Kidney glomerular epithelial cell (primary cell): Measurements from ENCODE around the gene LEKR1.

Experiments
- DNase-seq: peaks from one replicate; lab custom pipeline; 2025; lab: John Stamatoyannopoulos, UW

The LEKR1 gene

GRCh38 chr3:157059181-157059580 lies 233.0 kb downstream of the LEKR1 start:
- DNase-seq: no peak

- no peak for DNase-seq
Measured at GRCh38 chr3:157059661-157060060, 233.5 kb downstream of the LEKR1 start.

- DNase-seq: no peak
Measured at GRCh38 chr3:157061265-157061664, 235.1 kb downstream of the LEKR1 start.

GRCh38 chr3:157063469-157063868 lies 237.3 kb downstream of the LEKR1 start:
- DNase-seq: no peak

DNA sequence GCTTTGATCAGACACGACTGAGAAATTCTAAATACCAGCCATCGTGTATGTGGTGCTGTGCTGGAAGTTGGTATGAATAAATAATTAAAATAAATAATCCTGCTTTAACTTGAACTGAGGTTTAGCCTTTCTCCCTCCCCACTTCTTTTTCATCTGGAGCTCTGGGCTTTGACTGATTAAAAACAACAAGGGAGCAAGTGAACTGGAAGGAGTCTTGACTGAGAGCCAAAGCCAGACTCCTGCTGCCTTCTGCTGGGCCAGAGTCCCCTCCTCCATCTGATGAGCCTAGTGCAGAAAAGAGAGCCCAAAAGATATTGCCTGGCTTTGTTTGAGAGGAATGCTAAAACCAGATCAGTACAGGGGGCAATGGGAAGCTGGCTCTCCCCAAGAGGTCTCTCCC lies 237.8 kb downstream of the LEKR1 start:
- DNase-seq: peak; percentile 47

GRCh38 chr3:157064402-157064801 lies 238.2 kb downstream of the LEKR1 start:
- no peak for DNase-seq

GRCh38 chr3:157065201-157065600 lies 239.0 kb downstream of the LEKR1 start:
- no peak for DNase-seq

DNA sequence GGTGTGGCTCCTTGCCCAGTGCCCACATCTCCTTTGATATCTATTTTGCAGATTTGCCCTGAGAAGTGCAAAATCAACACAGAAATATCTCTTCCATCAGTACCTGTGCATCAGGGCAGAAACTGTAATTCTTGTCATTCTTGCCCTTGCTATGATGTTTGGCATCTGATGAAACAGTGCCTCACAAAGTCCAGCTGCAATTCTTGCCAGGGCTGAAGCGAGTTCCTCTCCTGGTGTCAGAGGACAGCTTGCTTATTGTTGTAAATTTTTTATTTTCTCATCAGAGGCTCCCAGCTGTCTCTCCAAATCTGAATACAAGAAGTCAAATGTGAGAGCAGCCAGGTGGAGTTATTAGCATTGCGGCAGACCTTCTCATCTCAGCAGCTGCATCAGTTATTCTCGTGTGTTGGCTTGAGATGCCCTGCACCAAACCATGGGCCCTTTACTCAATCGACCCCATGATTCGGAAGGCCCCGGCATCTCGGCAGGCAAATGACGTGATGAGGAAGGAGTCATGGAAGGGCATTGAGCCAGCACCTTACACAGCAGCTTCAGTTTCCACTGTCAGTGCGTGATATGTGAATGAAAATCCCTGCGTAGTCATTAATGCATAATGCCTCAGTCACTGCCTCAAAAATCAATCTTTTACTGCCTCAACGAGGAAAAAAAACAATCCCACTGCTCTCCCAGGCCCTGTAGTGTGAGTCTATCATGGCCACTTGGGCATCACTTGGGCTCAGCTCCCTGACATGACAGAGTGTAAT lies 240.4 kb downstream of the LEKR1 start:
- peak; percentile 52 for DNase-seq

GRCh38 chr3:157067114-157067513 lies 241.0 kb downstream of the LEKR1 start:
- DNase-seq: no peak

- DNase-seq: no peak
Measured at GRCh38 chr3:157069406-157069805, 243.3 kb downstream of the LEKR1 start.

- DNase-seq: no peak
Measured at GRCh38 chr3:157069846-157070677, 243.9 kb downstream of the LEKR1 start.

DNA sequence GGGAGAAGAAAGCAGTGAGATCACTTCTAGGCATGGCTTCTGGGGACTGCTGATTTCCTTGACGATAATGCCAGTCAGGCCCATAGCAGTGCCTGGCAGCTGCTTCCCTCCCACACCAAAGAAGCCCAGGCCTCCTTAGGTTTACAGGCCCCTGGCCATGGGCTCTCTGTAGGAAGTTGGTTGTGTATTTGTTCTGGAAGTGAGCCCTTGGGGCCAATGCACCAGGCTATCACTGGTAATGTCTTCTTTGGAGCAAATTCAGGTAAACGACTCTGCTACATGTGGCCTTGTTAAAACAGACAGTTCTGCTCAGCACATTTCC lies 244.5 kb downstream of the LEKR1 start:
- no peak for DNase-seq

DNA sequence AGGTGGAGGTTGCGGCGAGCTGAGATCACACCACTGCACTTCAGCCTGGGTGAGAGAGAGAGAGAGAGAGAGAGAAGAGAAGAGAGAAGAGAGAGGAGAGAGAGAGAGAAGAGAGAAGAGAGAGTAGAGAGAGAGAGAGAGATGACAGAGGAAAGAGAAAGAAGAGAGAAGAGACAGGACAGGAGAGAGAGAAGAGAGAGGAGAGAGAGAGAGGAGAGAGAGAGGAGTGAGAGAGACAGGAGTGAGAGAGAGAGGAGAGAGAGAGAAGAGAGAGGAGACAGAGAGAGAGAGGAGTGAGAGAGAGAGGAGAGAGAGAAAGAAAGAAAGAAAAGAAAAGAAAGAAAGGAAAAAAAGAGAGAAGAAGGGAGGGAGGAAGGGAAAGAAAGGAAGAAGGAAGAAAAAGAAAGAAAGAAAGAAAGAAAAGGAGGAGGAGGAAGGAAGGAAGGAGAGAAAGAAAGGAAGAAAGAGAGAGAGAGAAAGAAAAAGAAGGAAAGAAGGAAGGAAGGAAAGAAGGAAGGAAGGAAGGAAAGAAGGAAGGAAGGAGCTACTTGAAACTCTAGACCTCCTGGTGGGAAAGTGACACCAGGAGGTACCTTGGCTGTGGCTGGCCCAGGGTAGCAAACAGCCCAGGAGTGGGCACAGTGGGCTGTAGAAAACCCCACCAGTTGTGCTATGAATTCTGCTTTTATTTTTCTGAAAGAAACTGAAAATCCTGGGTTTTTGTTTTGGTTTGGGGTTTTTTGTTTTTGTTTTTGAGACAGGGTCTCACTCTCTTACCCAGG lies 245.8 kb downstream of the LEKR1 start:
- DNase-seq: no peak

- DNase-seq: no peak
Measured at GRCh38 chr3:157073810-157074209, 247.7 kb downstream of the LEKR1 start.

DNA sequence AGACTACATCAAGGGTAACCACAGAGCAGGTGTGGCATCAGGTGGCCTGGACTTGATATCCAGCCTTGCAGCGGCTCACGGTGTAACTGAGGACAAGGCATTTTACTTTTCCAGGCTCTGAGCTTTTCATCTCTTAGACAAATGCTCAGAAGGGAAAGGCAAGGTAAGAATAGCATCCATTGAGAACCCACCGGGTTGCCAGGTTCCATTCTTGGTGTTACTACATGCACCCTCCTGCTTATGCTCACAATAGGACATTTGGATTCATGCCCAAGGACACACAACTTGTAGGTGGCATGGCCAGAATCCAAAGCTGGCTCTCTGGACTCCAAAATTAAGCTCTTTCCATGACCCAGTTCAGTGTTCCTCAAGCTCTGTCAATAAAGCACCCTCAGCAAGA lies 248.3 kb downstream of the LEKR1 start:
- DNase-seq: no peak

GRCh38 chr3:157074981-157075380 lies 248.8 kb downstream of the LEKR1 start:
- DNase-seq: no peak

GRCh38 chr3:157075693-157076420 lies 249.7 kb downstream of the LEKR1 start:
- no peak for DNase-seq

DNA sequence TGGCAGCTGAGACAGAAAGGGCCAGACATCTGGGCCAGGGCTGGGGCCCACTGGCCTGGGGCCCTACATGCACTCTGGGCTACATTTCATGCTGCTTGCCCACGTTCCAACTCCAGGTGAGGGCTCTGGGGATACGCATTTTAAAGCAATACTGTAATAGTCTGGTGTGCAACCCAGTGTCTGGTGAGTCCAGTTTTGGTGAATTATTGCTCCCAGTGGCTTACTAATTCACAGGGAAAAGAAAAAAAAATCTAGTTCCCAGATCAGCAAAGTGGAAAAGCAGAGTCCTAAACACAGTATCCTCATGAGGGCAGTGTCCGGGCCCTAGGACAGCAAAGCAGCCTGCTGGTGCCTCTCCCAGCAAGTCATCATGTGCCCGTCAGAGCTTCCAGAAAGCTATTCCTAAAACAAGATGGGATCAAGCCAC lies 251.4 kb downstream of the LEKR1 start:
- no peak for DNase-seq

GRCh38 chr3:157078131-157078810 lies 252.1 kb downstream of the LEKR1 start:
- DNase-seq: no peak

GRCh38 chr3:157078811-157079185 lies 252.6 kb downstream of the LEKR1 start:
- no peak for DNase-seq

GRCh38 chr3:157079676-157080369 lies 253.7 kb downstream of the LEKR1 start:
- DNase-seq: no peak
